Neural progenitor cell (in vitro differentiated cells): Measurements from ENCODE around the gene TMEM95. TPM values are rescaled to one million over a fixed set of nuclear protein-coding genes. Genes with fewer than 3 reads are reported as not detected.

Source experiments
- DNase-seq: peaks from one replicate; pipeline ENCODE4 v3.0.0-alpha.2; 2016; ENCODE audit warnings: low spot score
- H2AFZ ChIP-seq: fragments of 200-600 bp; sonication (generic); replicated peaks from 2 replicates; pipeline ENCODE4 v1.6.1; 2016; ENCODE audit warnings: antibody characterized with exemption
- H3F3A ChIP-seq: fragments of 200-600 bp; sonication (generic); 2 replicates; pipeline ENCODE4 v1.6.1; 2016; ENCODE audit warnings: antibody characterized with exemption, low read depth
- H3K27ac ChIP-seq: fragments of 200-600 bp; sonication (generic); 2 replicates; pipeline ENCODE4 v1.5.1; 2016; ENCODE audit warnings: mild to moderate bottlenecking
- H3K27me3 ChIP-seq: fragments of 200-600 bp; sonication (generic); 2 replicates; pipeline ENCODE4 v1.6.1; 2016; ENCODE audit warnings: mild to moderate bottlenecking, moderate library complexity
- H3K36me3 ChIP-seq: fragments of 200-600 bp; sonication (generic); 2 replicates; pipeline ENCODE4 v1.5.1; 2016
- H3K4me1 ChIP-seq: fragments of 200-600 bp; sonication (generic); 2 replicates; pipeline ENCODE4 v1.6.1; 2016; ENCODE audit warnings: mixed run types
- H3K4me2 ChIP-seq: fragments of 200-600 bp; sonication (generic); 2 replicates; pipeline ENCODE4 v1.6.1; 2016
- H3K4me3 ChIP-seq: fragments of 200-600 bp; sonication (generic); 2 replicates; pipeline ENCODE4 v1.5.1; 2016
- H3K79me2 ChIP-seq: fragments of 200-600 bp; sonication (generic); 2 replicates; pipeline ENCODE4 v1.6.1; 2016; ENCODE audit warnings: low read depth
- H3K9ac ChIP-seq: fragments of 200-600 bp; sonication (generic); 2 replicates; pipeline ENCODE4 v1.6.1; 2016
- H3K9me3 ChIP-seq: fragments of 200-600 bp; sonication (generic); 2 replicates; pipeline ENCODE4 v1.5.1; 2016; ENCODE audit warnings: low read depth
- H4K20me1 ChIP-seq: fragments of 200-600 bp; sonication (generic); 2 replicates; pipeline ENCODE4 v1.6.1; 2016; ENCODE audit warnings: low read depth
- H3K27ac Mint-ChIP-seq: 3 replicates; pipeline ENCODE4 v1.8.0; 2021; ENCODE audit warnings: mixed read lengths
- H3K27me3 Mint-ChIP-seq: 2 replicates; pipeline ENCODE4 v1.8.0; 2022; ENCODE audit warnings: low read depth, mild to moderate bottlenecking, inconsistent platforms, moderate library complexity, mixed read lengths; ENCODE audit not compliant: insufficient read depth
- H3K36me3 Mint-ChIP-seq: 3 replicates; pipeline ENCODE4 v1.8.0; 2021; ENCODE audit warnings: mixed read lengths
- H3K4me1 Mint-ChIP-seq: 3 replicates; pipeline ENCODE4 v1.8.0; 2021; ENCODE audit warnings: mixed read lengths
- H3K4me3 Mint-ChIP-seq: 3 replicates; pipeline ENCODE4 v1.8.0; 2021; ENCODE audit warnings: mild to moderate bottlenecking, moderate library complexity, mixed read lengths
- H3K9me3 Mint-ChIP-seq: 3 replicates; pipeline ENCODE4 v1.8.0; 2020; ENCODE audit warnings: mixed read lengths
- CTCF ChIP-seq: fragments of 200-600 bp; sonication (generic); IDR thresholded peaks from 2 replicates; pipeline ENCODE4 v1.5.1; 2017; ENCODE audit warnings: antibody characterized with exemption, mild to moderate bottlenecking
- EZH2 ChIP-seq: fragments of 200-600 bp; sonication (generic); IDR thresholded peaks from 2 replicates; pipeline ENCODE4 v1.6.1; 2017; ENCODE audit warnings: antibody characterized with exemption, mild to moderate bottlenecking, moderate library complexity
- EZH2phosphoT487 ChIP-seq: fragments of 200-600 bp; sonication (generic); IDR thresholded peaks from 2 replicates; pipeline ENCODE4 v1.6.1; 2017; ENCODE audit warnings: antibody characterized with exemption
- total RNA-seq: library from RNA; depleted of rRNA; stranded (reverse); fragments of >200 nt; gene quantifications from 2 replicates; pipeline ENCODE4 v1.2.3, GENCODE V29; 2015; ENCODE audit warnings: low replicate concordance

TMEM95 gene
- not detected in 2 replicates for total RNA-seq

GRCh38 chr17:7355053-7355452 lies at the start of gene TMEM95:
Gene TMEM95 (plus strand): TSS chr17:7355156. CDS start chr17:7355205, 49 bp downstream.
- H3F3A ChIP-seq = peaks cover 31% of the 10 kb centered on the region
- no peaks in the 10 kb centered on the region for H3K9me3 Mint-ChIP-seq
- no peaks in the 10 kb centered on the region for H3K36me3 ChIP-seq
- H3K27me3 ChIP-seq = peaks cover 8% of the 10 kb centered on the region
- H3K4me3 ChIP-seq = no peak within 1 kb of the TSS
- H2AFZ ChIP-seq = no peak within 1 kb of the TSS
- H3K27ac Mint-ChIP-seq = peak within 1 kb of the TSS; percentile 97
- no peak within 1 kb of the TSS for H3K9ac ChIP-seq
- H3K4me1 ChIP-seq = no peaks in the 10 kb centered on the region
- no peaks in the 10 kb centered on the region for H3K79me2 ChIP-seq
- no peaks in the 10 kb centered on the region for H3K36me3 Mint-ChIP-seq
- H3K27ac ChIP-seq = no peak within 1 kb of the TSS
- peaks cover 41% of the 10 kb centered on the region for H3K4me1 Mint-ChIP-seq
- TF ChIP-seq EZH2phosphoT487 (no peak), EZH2 (no peak), CTCF (no peak)
- peak within 1 kb of the TSS; percentile 84 for H3K4me3 Mint-ChIP-seq
- H4K20me1 ChIP-seq = no peaks in the 10 kb centered on the region
- H3K4me2 ChIP-seq = no peak within 1 kb of the TSS
- DNase-seq = no peak
- no peaks in the 10 kb centered on the region for H3K9me3 ChIP-seq
- peaks cover 4% of the 10 kb centered on the region for H3K27me3 Mint-ChIP-seq

- peak within 1 kb of the TSS; percentile 93 for H3K4me3 Mint-ChIP-seq
- H3K36me3 ChIP-seq = peaks cover 4% of the 10 kb centered on the region
- H3K9me3 Mint-ChIP-seq = peaks cover 2% of the 10 kb centered on the region
- H3K79me2 ChIP-seq = peaks cover 44% of the 10 kb centered on the region
- no peaks in the 10 kb centered on the region for H3K9me3 ChIP-seq
- H3F3A ChIP-seq = peaks cover 55% of the 10 kb centered on the region
- peak within 1 kb of the TSS; percentile 94 for H2AFZ ChIP-seq
- peaks cover 30% of the 10 kb centered on the region for H3K4me1 Mint-ChIP-seq
- H3K9ac ChIP-seq = peak within 1 kb of the TSS; percentile 64
- H4K20me1 ChIP-seq = peaks cover 41% of the 10 kb centered on the region
- peak; percentile 100 for DNase-seq
- peak within 1 kb of the TSS; percentile 93 for H3K4me2 ChIP-seq
- TF ChIP-seq EZH2 = no peak
- H3K36me3 Mint-ChIP-seq = peaks cover 18% of the 10 kb centered on the region
- no peaks in the 10 kb centered on the region for H3K27me3 ChIP-seq
- H3K27ac ChIP-seq = peak within 1 kb of the TSS; percentile 89
- peak within 1 kb of the TSS; percentile 83 for H3K4me3 ChIP-seq
- H3K27ac Mint-ChIP-seq = peak within 1 kb of the TSS; percentile 92
- peaks cover 6% of the 10 kb centered on the region for H3K4me1 ChIP-seq
- H3K27me3 Mint-ChIP-seq = peaks cover 11% of the 10 kb centered on the region
Measured at GRCh38 chr17:7306911-7307685, 47.9 kb upstream of the TMEM95 start, which contains the start of gene EIF5A. Gene EIF5A (plus strand): TSS chr17:7307628. CDS start chr17:7309636, 2,008 bp downstream.

GRCh38 chr17:7307686-7308624 lies 47.0 kb upstream of the TMEM95 start:
- H3K4me2 ChIP-seq = peak overlapping the region; percentile 93

More at GRCh38 chr17:7307686-7308624, 47.0 kb upstream of the TMEM95 start:
- Histone ChIP-seq H3K9ac (peak overlapping the region; percentile 64), H4K20me1 (peaks cover 48% of the 10 kb centered on the region), H2AFZ (no peak overlapping the region), H3K27me3 (no peaks in the 10 kb centered on the region), H3K36me3 (peaks cover 4% of the 10 kb centered on the region), H3K79me2 (peaks cover 45% of the 10 kb centered on the region), H3F3A (peaks cover 63% of the 10 kb centered on the region), H3K4me1 (peaks cover 6% of the 10 kb centered on the region), H3K9me3 (no peaks in the 10 kb centered on the region), H3K4me3 (peak overlapping the region; percentile 83), H3K27ac (peak overlapping the region; percentile 66)
- peaks cover 11% of the 10 kb centered on the region for H3K27me3 Mint-ChIP-seq
- peaks cover 2% of the 10 kb centered on the region for H3K9me3 Mint-ChIP-seq
- peaks cover 34% of the 10 kb centered on the region for H3K4me1 Mint-ChIP-seq
- DNase-seq = peak; percentile 55
- H3K36me3 Mint-ChIP-seq = peaks cover 25% of the 10 kb centered on the region
- peak overlapping the region; percentile 43 for H3K27ac Mint-ChIP-seq
- TF ChIP-seq EZH2 (no peak), CTCF (peak; percentile 3)
- peak overlapping the region; percentile 93 for H3K4me3 Mint-ChIP-seq
